ENCODE measurements around the gene TMEM150B.
A peak's percentile ranks its signal among the peaks of the same experiment; 100 is the strongest.

The TMEM150B gene

DNA sequence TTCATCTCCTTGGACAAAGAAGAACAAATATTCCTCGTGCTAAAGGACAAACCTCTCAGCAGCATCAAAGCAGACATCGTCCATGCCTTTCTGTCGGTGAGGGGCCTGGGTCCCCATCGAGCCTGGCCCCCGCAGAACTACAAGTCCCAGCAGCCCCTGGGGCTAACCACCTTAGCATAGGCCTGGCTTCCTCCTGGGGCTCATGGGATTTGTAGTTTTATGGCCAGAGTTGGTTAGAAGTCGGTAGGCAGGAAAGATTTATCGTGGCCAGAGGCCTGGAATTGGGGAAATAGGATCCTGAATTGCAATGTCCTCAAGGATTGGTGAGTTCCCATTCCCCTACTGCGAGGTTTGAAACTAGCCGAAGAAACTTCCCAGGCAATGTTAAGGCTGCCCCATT, 19.6 kb downstream of the TMEM150B start:
- DNase-seq = peak in 1 of 2 experiments; percentile 38

DNA sequence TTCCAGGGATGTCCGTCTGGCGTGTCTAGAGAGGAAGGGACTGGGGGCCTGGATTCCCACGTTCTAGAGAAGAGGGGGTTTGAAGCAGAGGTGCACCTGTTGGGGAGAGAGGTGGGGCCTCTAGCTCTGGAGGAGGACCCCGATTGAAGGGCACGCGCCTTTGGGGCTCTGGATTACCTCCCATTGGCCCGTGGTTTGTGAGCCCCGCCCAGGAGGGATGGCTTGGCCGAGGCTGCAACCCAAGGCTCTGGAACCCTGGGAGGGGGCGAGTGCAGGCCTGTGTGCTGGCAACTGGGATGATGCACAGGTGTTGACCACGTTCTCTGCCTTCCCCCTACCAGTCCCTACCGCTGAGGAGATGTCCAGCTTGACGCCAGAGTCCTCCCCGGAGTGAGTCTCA, 20.2 kb downstream of the TMEM150B start:
- DNase-seq = no peak

DNA sequence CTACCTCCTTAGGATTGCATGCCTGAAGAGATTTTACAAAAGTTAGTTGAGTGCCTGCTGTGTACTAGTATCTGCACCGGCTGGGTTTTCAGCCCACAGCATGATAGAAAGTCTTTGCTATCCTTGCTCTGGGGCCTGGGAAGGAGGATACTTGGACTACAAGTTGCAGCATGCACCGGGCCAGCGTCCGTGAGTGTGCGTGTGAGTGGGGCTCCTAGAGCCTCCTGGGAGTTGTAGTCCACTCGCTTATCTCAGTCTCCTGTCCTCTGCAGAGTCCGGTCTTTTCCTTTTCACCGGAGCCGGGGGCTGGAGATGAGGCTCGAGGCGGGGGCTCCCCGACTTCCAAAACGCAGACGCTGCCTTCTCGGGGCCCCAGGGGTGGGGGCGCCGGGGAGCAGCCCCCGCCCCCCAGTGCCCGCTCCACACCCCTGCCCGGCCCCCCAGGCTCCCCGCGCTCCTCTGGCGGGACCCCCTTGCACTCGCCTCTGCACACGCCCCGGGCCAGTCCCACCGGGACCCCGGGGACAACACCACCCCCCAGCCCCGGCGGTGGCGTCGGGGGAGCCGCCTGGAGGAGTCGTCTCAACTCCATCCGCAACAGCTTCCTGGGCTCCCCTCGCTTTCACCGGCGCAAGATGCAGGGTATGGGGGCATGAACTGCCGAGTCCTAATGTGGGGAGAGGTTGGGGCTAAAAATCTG, 20.7 kb downstream of the TMEM150B start:
- DNase-seq = peak; percentile 14 to 29

DNA sequence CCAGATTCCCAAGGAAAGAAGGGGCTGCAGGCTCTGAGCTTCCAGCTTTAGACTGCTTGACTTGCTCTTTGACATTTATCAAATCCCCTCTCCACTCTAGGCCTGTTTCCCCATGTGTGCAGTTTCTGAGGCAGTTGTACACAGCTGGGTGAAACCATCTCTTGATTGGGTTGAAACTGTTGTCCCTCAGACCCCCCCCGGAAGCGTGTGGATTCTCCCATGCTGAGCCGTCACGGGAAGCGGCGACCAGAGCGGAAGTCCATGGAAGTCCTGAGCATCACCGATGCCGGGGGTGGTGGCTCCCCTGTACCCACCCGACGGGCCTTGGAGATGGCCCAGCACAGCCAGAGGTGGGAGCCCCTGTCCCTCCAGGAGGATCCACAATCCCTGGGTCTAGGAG, 21.7 kb downstream of the TMEM150B start:
- no peak for DNase-seq

DNA sequence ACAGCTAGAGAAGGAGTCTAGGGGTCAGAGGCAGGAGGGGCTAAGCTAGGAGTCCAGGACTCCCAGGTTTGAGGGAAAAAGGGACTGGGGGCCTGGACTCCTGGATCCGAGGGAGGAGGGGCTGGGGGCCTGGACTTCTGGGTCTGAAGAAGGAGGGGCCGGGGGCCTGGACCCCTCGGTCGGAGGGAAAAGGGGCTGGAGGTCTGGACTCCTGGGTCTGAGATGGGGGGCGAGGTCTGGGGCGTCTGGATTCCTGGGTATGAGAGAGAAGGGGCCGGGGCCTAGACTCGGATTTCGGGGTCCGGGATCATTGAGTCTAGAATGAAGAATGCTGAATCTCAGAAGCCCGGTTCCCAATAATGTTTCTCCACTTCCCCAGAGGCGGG, 22.8 kb downstream of the TMEM150B start:
- no peak for DNase-seq

DNA sequence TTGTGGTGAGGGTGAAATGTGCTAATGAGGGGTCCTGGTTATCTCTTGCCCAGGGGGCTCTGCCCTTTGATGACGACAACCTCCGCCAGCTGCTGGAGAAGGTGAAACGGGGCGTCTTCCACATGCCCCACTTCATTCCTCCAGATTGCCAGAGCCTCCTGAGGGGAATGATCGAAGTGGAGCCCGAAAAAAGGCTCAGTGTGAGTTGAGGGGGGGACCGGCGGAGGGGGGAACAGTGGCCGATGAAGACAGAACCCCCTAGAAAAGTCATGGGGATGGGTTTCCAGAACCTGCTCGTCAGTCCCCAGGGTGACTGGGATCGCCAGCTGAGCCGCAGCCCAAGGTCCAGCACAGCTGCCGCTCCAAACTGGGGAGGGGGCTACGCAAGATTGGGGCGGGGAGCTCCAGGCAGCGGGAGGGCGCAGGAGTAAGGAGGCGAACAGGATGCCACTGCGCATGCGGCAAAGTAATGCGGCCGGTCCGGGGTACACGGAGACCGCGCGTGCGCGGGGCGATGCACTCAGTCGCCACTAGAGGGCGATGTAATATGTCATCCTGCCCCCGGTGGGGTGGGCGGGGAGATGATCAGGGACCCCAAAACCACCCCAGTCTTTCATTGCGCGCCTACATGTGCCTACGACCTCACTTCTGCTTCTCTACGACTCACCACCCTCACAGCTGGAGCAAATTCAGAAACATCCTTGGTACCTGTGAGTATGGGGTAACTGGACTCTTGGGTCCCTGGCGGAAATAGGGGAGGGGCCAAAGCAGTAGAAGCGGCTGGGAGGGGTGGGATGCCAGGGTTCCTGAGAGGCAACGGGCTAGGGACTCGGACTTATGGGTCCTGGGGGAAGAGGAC, 23.5 kb downstream of the TMEM150B start:
- peak; percentile 66 to 70 for DNase-seq

DNA sequence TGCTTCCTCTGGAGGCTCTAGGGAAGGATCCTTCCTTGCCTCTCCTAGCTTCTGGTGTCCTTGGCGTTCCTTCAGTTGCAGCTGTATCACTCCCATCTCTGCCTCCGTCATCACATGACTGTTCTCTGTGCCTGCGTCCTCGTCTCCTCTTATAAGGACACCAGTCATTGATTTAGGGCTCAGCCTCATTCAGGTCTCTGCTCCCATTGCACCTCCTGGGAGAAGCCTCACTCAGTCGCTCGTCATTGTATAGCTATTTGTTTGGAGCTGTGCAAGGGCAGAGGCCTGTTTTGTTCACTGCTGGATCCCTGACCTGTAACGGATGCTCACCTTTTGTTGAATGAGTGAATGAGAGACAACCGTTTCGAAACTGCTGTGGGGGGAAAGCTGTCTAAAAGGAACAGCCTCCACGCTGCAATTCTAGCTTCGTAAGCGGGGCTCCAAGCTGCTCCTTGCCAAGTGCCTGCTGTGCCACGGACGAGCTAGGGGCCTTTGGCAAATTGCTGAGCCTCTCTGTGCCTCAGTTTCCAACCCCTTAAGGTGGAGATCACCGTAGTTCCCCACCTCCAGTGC, 24.2 kb downstream of the TMEM150B start:
- no peak for DNase-seq

DNA sequence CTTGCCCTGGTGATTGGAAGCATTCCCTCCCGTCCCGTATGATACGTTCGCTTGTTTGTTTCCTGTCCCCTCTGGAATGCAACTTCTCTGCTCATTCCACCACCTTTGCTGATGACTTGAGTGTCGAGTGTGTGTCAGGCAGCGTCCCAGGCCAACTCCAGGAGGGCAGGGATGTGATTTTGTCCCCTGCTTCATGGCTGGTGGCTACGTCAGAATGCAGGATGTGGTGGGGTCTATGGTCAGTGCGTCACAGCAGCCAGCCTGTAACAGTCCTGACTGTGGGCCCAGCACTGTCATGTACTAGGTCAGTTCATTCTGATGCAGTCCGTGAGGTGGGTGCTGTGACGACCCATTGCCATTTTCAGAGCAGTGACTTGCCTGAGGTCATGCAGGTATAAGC, 25.1 kb downstream of the TMEM150B start:
- no peak for DNase-seq

DNA sequence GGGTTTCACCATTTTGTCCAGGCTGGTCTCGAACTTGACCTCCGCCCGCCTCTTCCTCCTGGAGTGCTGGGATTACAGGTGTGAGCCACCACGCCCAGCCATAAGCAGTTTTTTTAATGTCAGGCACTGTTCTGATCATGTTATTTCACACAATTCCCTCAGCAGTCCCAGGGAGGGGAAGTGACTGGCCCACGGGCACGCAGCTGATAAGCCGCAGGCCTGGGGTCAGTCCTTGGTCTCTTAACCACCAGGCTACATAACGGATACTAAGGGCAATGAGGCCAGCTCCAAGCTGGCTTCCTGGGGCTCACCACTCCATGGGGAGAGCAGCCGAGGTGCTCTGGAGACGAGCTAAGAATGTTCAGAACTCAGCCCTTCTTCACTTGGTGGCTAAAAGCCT, 27.9 kb downstream of the TMEM150B start:
- DNase-seq = no peak

DNA sequence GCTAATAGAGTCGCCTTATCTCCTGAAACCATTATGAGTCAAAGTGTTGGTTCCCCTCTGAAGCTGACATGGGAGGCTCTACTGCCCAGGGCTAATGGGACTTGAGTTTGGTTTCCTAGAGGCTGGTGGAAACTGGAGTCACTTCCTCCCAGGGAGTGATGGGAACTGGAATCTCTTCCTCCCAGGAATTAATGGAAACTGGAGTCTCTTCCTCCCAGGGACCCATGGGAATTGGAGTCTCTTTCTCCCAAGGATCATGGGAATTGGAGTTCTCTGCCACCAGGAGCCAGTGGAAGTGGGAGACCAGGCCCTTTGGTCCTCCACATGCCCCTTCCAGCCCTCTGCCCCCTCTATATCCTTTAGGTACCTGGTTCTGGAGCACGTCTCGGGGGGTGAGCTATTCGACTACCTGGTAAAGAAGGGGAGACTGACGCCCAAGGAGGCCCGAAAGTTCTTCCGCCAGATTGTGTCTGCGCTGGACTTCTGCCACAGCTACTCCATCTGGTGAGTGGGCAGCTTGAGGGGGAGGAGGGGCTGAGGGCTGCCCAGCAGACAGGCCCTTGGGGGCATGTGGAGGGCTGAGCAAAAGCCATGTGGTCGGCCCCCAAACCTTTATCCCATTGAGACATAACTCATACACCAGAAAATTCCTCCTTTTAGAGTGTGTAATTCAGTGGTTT, 35.9 kb downstream of the TMEM150B start:
- DNase-seq = no peak

DNA sequence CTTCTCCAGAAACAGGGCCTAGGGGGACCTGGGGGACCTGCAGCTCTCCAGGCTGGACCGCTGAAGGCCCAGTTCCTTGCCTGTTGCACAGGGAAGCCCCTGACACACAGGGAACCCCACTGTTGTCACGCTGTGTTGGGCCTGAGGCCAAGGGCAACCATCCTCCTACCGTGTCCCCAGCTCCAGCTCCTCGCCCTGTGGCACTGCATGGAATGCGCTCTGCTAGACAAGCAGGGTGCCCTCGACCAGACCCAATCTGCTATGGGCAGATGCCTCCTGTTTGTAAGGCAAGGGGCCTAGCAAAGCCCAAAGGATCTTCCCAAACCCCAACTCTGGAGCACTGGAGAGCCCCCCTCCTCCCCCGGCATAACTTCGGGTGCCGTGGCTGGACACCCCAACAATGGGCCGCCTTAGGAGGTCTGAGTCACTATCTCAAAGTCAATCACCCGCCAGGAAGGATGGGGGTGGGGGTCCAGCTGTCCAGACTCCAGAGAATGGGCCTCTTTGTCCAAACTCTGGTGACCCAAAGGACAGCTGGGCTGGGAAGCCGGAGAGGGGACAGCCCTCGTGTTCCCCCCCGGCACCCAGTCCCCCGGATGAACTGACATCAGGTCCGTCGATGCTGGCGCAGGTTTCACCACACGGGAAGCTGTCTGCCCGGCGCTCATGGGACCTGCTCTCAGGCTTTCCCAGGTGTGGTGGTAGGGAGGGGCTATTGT, 37.6 kb downstream of the TMEM150B start:
- DNase-seq = no peak

DNA sequence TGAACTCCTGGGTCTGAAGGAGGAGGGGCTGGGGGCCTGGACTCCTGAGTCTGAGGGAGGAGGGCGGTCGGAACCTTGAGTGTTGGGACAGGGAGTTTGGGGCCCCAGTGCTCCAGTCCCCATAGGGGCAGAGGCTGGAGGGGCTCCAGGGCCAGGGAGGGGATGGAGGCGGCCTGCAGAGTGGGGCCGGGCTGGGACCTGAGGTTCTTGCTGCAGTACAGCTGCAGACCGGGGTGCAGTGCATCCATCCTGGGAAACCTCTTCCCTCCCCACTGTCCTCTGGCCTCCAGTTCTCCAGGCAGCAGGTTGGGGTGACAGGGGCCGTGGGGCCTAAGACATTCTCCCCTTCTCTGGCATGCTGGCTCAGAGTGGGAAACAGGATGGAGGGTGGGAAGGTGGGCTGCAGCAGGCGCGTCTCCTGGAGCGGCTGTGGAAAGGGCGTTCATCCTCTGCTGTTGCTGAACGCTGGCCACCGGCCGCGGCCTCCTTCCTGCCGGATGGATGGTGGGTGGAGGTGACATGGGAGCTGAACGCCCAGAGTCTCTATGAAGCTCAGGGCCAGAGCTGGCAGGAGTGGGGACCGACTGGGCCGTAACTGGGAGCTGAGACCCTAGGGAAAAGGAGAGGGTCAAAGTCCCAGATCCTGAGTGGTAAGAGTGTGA, 39.8 kb downstream of the TMEM150B start:
- no peak for DNase-seq

DNA sequence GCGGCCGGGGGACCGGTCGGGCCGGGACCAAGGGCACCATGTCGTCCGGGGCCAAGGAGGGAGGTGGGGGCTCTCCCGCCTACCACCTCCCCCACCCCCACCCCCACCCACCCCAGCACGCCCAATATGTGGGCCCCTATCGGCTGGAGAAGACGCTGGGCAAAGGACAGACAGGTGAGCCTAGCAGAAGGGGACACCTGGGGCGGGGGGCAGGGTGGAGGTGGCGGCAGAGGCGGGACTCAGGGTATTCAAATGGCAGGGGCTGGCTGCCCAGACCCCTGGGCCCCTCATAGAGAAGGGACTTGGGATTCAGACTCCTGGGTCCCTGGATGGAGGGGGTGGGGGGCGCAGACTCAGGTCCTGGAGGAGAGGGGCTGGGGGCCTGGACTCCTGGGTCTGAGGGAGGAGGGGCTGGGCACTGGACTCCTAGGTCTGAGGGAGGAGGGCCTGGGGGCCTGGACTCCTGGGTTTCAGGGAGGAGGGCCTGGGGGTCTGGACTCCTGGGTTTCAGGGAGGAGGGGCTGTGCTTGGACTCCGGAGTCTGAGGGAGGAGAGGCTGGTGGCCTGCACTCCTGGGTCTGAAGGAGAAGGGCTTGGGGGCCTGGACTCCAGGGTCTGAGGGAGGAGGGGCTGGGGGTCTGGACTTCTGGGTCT, 40.6 kb downstream of the TMEM150B start:
- no peak for DNase-seq

DNA sequence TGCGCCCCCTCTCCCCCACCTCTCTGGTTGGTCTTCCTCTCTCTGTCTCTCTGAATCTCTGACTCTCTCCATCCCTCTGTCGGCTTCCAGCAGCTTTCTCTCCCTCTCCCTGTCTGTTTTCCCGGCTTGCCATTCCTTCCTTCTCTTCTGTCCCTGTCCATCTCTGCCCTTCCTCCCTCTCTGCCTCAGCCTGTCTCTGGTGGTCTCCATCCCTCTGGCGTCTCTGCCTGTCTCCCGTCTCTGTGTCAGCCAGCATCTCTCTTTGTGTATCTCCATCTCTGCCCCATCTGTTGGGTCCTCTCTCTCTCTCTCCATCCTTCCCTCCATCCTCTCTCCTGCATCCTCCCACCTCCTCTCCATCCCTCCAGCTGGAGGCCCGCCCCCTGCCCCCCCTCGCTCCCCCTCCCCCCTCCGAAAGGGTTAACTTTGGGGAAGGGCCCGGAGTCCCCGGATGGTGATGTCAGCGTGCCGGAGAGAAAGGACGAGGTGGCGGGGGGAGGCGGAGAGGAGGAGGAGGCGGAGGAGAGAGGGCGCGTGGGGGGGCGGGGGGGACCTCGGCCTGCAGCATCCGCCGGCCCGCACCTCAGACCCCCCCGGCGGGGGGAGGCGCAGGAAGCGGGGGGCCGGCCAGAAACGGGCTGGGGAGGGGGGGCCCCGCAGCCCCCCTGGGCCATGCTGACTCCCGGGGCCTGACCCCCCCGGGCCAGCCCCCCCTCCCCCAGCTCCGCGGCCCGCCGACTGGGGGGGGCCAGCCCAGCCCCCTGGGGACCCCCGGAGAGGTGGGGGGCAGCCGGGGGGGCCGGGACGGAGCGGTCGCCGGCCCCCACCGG, 41.4 kb downstream of the TMEM150B start, which contains the start of gene BRSK1:
Gene BRSK1 (plus strand): TSS at position 450 of the 830 bp plus-strand sequence. CDS start 446 bp downstream, outside the sequence.
- peak; percentile 35 to 54 for DNase-seq

DNA sequence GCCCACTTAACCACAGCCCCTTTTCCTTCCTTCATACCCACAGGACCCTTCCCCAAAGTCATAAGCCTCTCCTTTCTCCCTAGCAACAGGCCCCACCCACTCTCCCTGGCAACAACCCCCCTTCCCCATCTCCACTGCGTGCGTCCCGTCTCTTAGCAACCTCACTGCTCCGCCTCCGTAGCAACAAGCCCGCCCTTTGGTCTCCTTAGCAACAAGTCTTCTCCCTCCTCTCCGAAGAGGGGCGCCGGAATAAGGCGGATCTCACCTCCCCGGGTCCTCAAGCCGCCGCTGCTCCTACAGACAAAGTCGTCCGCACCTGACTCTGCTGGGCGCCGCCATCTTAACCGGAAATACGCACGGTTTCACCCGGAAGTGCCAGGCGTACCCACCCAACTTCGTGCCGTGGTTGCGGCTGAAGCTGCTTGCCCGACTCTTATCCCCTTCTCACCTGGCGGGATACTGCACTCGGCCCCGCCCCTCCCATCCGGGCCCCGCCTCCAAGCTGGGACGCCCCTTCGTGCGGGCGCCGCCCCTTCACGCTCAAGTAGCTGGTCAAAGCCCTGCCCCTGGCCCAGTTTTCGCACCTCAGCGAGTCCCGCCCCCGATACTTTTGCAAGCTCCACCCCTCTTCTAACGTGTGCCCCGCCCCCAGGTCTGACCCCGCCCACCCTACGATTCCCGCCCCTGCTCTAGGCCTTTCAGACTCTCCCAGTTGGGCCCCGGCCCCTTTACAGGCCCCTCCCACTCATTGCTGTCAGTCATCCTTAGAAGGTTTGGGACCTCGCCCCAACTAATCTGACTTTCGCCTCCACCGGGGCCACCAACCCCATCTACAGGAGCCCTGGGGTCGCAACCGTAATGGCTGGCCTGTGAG, 45.1 kb downstream of the TMEM150B start, which contains the start of gene HSPBP1:
Gene HSPBP1 (minus strand): TSS at position 341 of the 874 bp plus-strand sequence. CDS start 502 bp downstream, outside the sequence.
- peak; percentile 95 for DNase-seq

DNA sequence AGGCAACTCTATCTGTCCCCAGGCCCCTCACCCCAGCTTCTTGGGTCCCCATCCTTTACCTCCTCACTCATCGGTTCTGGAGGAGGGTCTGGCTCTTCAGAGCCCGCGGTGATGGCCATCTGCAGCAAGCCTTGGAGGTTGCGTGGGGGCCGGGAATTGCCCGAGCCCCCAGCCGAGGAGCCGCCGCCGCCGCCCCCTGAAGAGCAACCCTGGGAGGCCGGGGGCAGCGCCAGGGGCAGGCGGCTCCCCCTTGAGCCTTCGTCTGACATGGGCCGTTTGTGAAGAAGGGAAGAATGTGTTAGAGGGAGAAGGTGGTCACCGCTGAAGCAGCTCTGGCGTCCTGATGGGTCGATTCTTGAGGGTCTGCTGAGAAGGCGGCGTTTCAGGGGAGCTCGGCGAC, 45.8 kb downstream of the TMEM150B start:
- DNase-seq = no peak

DNA sequence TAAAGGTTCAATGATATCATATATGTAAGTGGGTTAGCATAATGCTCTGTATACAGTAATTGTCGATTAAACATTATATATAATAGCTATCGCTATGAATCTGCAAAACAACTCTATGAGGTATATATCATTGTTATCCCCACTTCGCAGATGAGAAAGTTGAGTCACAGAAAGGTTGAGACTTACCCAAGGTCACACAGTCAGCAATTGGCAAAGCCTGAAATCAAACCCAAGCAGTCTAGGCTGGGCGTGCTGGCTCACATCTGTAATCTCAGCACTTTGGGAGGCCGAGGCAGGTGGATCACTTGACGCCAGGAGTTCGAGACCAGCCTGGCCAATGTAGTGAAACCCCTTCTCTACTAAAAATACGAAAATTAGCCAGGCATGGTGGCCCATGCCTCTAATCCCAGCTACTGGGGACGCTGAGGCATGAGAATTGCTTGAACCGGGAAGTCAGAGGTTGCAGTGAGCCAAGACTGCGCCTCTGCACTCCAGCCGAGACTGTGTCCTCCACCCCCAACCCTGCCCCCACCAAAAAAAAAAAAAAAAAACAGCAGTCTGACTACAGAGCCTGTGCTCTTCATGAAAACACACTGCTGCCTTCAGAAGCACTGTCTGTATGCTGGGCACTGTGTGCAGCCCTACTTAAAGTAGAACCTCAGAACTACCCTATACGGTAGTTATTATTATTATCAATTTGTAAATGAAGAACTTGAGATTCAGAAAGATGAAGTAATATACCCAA, 46.6 kb downstream of the TMEM150B start:
- no peak for DNase-seq

DNA sequence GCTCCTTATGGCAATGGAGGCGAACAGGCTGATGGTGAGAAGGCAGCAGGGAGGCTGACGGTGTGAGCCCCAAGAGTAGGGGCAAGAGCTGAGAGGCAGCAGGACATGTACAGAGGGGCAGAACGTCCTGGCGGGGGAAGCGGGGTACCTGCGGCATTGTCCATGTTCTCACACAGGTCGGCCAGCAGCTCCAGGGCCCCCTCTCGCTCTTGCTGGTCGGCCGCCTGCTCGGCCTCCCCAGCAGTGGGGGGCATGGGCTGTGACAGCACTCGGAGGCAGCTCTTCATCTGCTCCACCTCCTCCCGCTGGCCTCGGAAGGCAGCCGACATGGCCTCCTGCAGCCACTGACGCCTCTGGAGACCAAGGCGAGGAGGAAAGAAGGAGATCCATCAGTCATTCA, 47.6 kb downstream of the TMEM150B start:
- no peak for DNase-seq
